WTC11 (cell line): ENCODE measurements around the gene ABITRAM.

Source experiments
- CBFB ChIP-seq: sonication (generic); formaldehyde crosslinking; IDR thresholded peaks from 2 replicates; pipeline ENCODE4 v1.8.1; 2022; ENCODE audit warnings: mild to moderate bottlenecking, low read depth, missing genetic modification reagents
- CTCF ChIP-seq: fragments of 200-600 bp; IDR thresholded peaks from 2 replicates; pipeline ENCODE4 v1.8.0; 2022; ENCODE audit warnings: antibody characterized with exemption

GRCh38 chr9:108910914-108911313, 23.3 kb upstream of the ABITRAM start:
- TF ChIP-seq CTCF (no peak), CBFB (CRISPR knock-in tag) (no peak)
